Hematopoietic multipotent progenitor cell treated with erythropoietin and hydrocortisone succinate and interleukin-3 and kit ligand, for 8 days (in vitro differentiated cells): Measurements from ENCODE around the gene SLC15A1.
"Not testable (repeated sequence)": the region's sequence is repeated elsewhere in the genome, so short reads cannot be mapped to it uniquely, and the experiment has no call there.

Source experiments
- DNase-seq: peaks from one replicate; pipeline ENCODE4 v3.0.0-alpha.2; 2015

The SLC15A1 gene

GRCh38 chr13:98781045-98781444 is 28.6 kb upstream of the SLC15A1 start:
- DNase-seq: no peak

- DNase-seq: no peak
Observed at GRCh38 chr13:98780451-98780850, 28.0 kb upstream of the SLC15A1 start.

GRCh38 chr13:98779695-98780094 is 27.2 kb upstream of the SLC15A1 start:
- DNase-seq: no peak

- DNase-seq: no peak
Observed at GRCh38 chr13:98778749-98779148, 26.3 kb upstream of the SLC15A1 start.

- DNase-seq: no peak
Observed at GRCh38 chr13:98776644-98777043, 24.2 kb upstream of the SLC15A1 start.

GRCh38 chr13:98775844-98776598 is 23.5 kb upstream of the SLC15A1 start:
- DNase-seq: no peak

- no peak for DNase-seq
Observed at GRCh38 chr13:98775386-98775785, 22.9 kb upstream of the SLC15A1 start.

- DNase-seq: no peak
Observed at GRCh38 chr13:98774776-98775175, 22.3 kb upstream of the SLC15A1 start.

GRCh38 chr13:98773921-98774320 is 21.4 kb upstream of the SLC15A1 start:
- no peak for DNase-seq

GRCh38 chr13:98772794-98773452 is 20.5 kb upstream of the SLC15A1 start:
- no peak for DNase-seq

- no peak for DNase-seq
Observed at GRCh38 chr13:98771838-98772611, 19.6 kb upstream of the SLC15A1 start.

GRCh38 chr13:98769736-98770135 is 17.3 kb upstream of the SLC15A1 start:
- DNase-seq: no peak

- DNase-seq: no peak
Observed at GRCh38 chr13:98768522-98768921, 16.1 kb upstream of the SLC15A1 start.

- DNase-seq: no peak
Observed at GRCh38 chr13:98766697-98767096, 14.2 kb upstream of the SLC15A1 start.

GRCh38 chr13:98765996-98766519 is 13.6 kb upstream of the SLC15A1 start:
- no peak for DNase-seq

GRCh38 chr13:98761986-98762616 is 9.6 kb upstream of the SLC15A1 start:
- DNase-seq: no peak

- DNase-seq: no peak
Observed at GRCh38 chr13:98761126-98761985, 8.9 kb upstream of the SLC15A1 start.

GRCh38 chr13:98755729-98756128 is 3.3 kb upstream of the SLC15A1 start:
- no peak for DNase-seq

GRCh38 chr13:98755116-98755515 is 2.6 kb upstream of the SLC15A1 start:
- no peak for DNase-seq

- not testable (repeated sequence) for DNase-seq
Observed at GRCh38 chr13:98754468-98754867, 2.0 kb upstream of the SLC15A1 start.

- no peak for DNase-seq
Observed at GRCh38 chr13:98751861-98752466, 508 bp downstream of the SLC15A1 start.

GRCh38 chr13:98751367-98751782 is 1.1 kb downstream of the SLC15A1 start:
- no peak for DNase-seq
